GM21619 (cell line): ENCODE results near the gene INPP4B.

ENCODE experiments used
- ATAC-seq: cut with Tn5 transposase; IDR thresholded peaks from one replicate; pipeline ENCODE4 v1.9.1; 2021; ENCODE audit not compliant: unreplicated experiment

Gene INPP4B

GRCh38 chr4:142041788-142042187 is 804.3 kb downstream of the INPP4B start:
- no peak for ATAC-seq

- ATAC-seq: no peak
Observed at GRCh38 chr4:142040043-142040442, 806.1 kb downstream of the INPP4B start.

- ATAC-seq: no peak
Observed at GRCh38 chr4:142036795-142037583, 809.1 kb downstream of the INPP4B start.

- ATAC-seq: no peak
Observed at GRCh38 chr4:142035566-142035965, 810.5 kb downstream of the INPP4B start.

- no peak for ATAC-seq
Observed at GRCh38 chr4:142034101-142034500, 812.0 kb downstream of the INPP4B start.

GRCh38 chr4:142030010-142030409 is 816.1 kb downstream of the INPP4B start:
- no peak for ATAC-seq

GRCh38 chr4:142021761-142022160 is 824.3 kb downstream of the INPP4B start:
- no peak for ATAC-seq

GRCh38 chr4:142021181-142021580 is 824.9 kb downstream of the INPP4B start:
- ATAC-seq: no peak

- ATAC-seq: no peak
Observed at GRCh38 chr4:142016031-142016430, 830.1 kb downstream of the INPP4B start.

GRCh38 chr4:142009751-142010150 is 836.4 kb downstream of the INPP4B start:
- no peak for ATAC-seq

- ATAC-seq: no peak
Observed at GRCh38 chr4:142005519-142005918, 840.6 kb downstream of the INPP4B start.

- ATAC-seq: no peak
Observed at GRCh38 chr4:141999446-142000143, 846.5 kb downstream of the INPP4B start.

- no peak for ATAC-seq
Observed at GRCh38 chr4:141995056-141995455, 851.0 kb downstream of the INPP4B start.

- no peak for ATAC-seq
Observed at GRCh38 chr4:141977433-141977832, 868.7 kb downstream of the INPP4B start.
